ENCODE measurements around the gene DIAPH2. TPM values are rescaled to one million over a fixed set of nuclear protein-coding genes. Genes with fewer than 3 reads are reported as not detected.

DIAPH2 gene
- total and polyA plus RNA-seq, 9 of the 15 experiments (the other 6 are each of a cell fraction or from before 2014, with no cell fraction given), result 0.01 to 0.18 (median 0.07) TPM; not detected in 1

GRCh38 chrX:97320305-97320704 lies 635.7 kb downstream of the DIAPH2 start (continued):
- TF ChIP-seq ESRRA (IDR thresholded peaks at IDR 0.05; ENCODE audit: borderline replicate concordance, low read depth), result no peak

GRCh38 chrX:97322401-97322800 lies 637.8 kb downstream of the DIAPH2 start:
- Histone ChIP-seq H3K4me3 (no peak overlapping the region), H3K27ac (ENCODE audit: extremely low read depth, low read depth, low read length) (no peak overlapping the region), H3K4me2 (ENCODE audit: insufficient read depth, low read length) (no peak overlapping the region), H3K36me3 (ENCODE audit: control insufficient read depth, insufficient read depth, low read length) (no peaks in the 10 kb centered on the region), H3K4me1 (replicated peaks in 1 of 2; ENCODE audit: control insufficient read depth in 2 of 2, insufficient read depth in 2 of 2, low read length in 2 of 2) (no peaks in the 10 kb centered on the region; a peak in 1 of 5 replicates), H3K9ac (ENCODE audit: insufficient read depth in 1 of 2, low read depth in 2 of 2, low read length in 2 of 2) (no peak overlapping the region), H3K9me1 (ENCODE audit: control insufficient read depth, insufficient read depth, low read length) (no peaks in the 10 kb centered on the region), H3K27me3 (ENCODE audit: control insufficient read depth in 2 of 2, insufficient read depth in 2 of 2, low read length in 2 of 2) (no peaks in the 10 kb centered on the region), H3K79me2 (ENCODE audit: control insufficient read depth, insufficient read depth, low read length) (no peaks in the 10 kb centered on the region), H3K9me3 (replicated peaks; ENCODE audit: control insufficient read depth, insufficient read depth, low read depth, low read length) (no peaks in the 10 kb centered on the region), H2AFZ (ENCODE audit: low read depth, low read length) (no peak overlapping the region), H4K20me1 (replicated peaks; ENCODE audit: control insufficient read depth, insufficient read depth, low read length) (no peaks in the 10 kb centered on the region)
- in situ Hi-C loops (cut with MboI) (no loop called here), intact Hi-C loops (cut with micrococcal nuclease) (no loop called here)
- DNase-seq (ENCODE audit: extremely low read depth in 1 of 4, low spot score in 3 of 4), result no peak
- BruUV-seq (replicated peaks), result no TSS peak
- TF ChIP-seq FOXA3 (CRISPR knock-in tag; conservative IDR thresholded peaks at IDR 0.05 in 1 of 2, IDR thresholded peaks at IDR 0.05 in 1 of 2) (no peak), TAL1 (IDR thresholded peaks at IDR 0.05) (no peak), ZFP91 (CRISPR knock-in tag; IDR thresholded peaks at IDR 0.05) (no peak), ARNT (IDR thresholded peaks at IDR 0.05) (no peak), RFX1 (IDR thresholded peaks at IDR 0.05) (no peak), ZNF239 (CRISPR knock-in tag; IDR thresholded peaks at IDR 0.05) (no peak)
- POLR2A ChIA-PET, result no interaction called here
- no peak for FAIRE-seq
- CTCF ChIA-PET (ENCODE audit: low intra/inter-chr PET ratio), result no interaction called here
- no peak for ATAC-seq
